H1 (cell line): ENCODE measurements around the gene PIP5K1C. TPM values are rescaled to one million over a fixed set of nuclear protein-coding genes. Genes with fewer than 3 reads are reported as not detected.

ENCODE experiments used
- CBX8 ChIP-seq: fragments of 300-800, 300-1000 bp; sonication (generic); IDR thresholded peaks from 2 replicates; pipeline ENCODE4 v1.7.1; 2016; ENCODE audit warnings: low read depth, low read length, borderline replicate concordance
- CTBP2 ChIP-seq: IDR thresholded peaks from 2 replicates; pipeline ENCODE4 v1.7.0; 2011; ENCODE audit warnings: borderline replicate concordance, mild to moderate bottlenecking, moderate library complexity, mixed read lengths, low read length; ENCODE audit not compliant: insufficient read depth, insufficient read length
- EGR1 ChIP-seq: IDR thresholded peaks from 2 replicates; pipeline ENCODE4 v1.6.1; 2011; ENCODE audit warnings: low read depth, low read length, borderline replicate concordance
- KDM4A ChIP-seq: IDR thresholded peaks from one replicate; pipeline ENCODE4 v1.7.1; 2012; ENCODE audit warnings: low read depth, mild to moderate bottlenecking, moderate library complexity, low read length, inconsistent platforms; ENCODE audit not compliant: severe bottlenecking
- POLR2AphosphoS5 ChIP-seq: IDR thresholded peaks from 2 replicates; pipeline ENCODE4 v1.6.1; 2011; ENCODE audit warnings: low read depth, low read length
- RAD21 ChIP-seq, 2 experiments: IDR thresholded peaks in 1 of 2; conservative IDR thresholded peaks in 1 of 2; 2 replicates each; pipeline ENCODE4 v1.6.1; 2011; ENCODE audit warnings: low read depth in 2 of 2, low read length in 2 of 2, improper control_type of control experiment in 1 of 2, inconsistent platforms in 1 of 2, mild to moderate bottlenecking in 1 of 2, moderate library complexity in 1 of 2
- SP2 ChIP-seq: IDR thresholded peaks from 2 replicates; pipeline ENCODE4 v1.6.1; 2012; ENCODE audit warnings: mild to moderate bottlenecking, low read length, inconsistent platforms
- polyA plus RNA-seq, 7 experiments: library from polyadenylated mRNA; depleted of rRNA in 3 of 7; stranded (reverse) in 5 of 7; unstranded in 2 of 7; fragments of >200 nt in 5 of 7; fragments of 200-250 nt in 2 of 7; gene quantifications; 1 replicate in 5 of 7; 2 replicates in 1 of 7; 4 replicates in 1 of 7; pipeline versions ENCODE4 v1.2.1 to v1.2.3, GENCODE V29; 2011 to 2013; ENCODE audit warnings: missing spikeins in 2 of 7, mixed read lengths in 2 of 7
- total RNA-seq: library from RNA; stranded (reverse); fragmentation: NEBNext Ultra II Directional; extraction: Animal tissue kit (Norgen Biotek cat#: 25700); gene quantifications from 2 replicates; pipeline ENCODE4 v1.2.1, GENCODE V29; 2021
- TF ChIP-seq, protein P1 (sequence below): fragments of 300-600 bp; sonication (generic); IDR thresholded peaks from 2 replicates; pipeline ENCODE4 v1.7.1; 2012; ENCODE audit warnings: low read length, moderate library complexity, mild to moderate bottlenecking, inconsistent platforms; ENCODE audit not compliant: insufficient replicate concordance

PIP5K1C gene
- total and polyA plus RNA-seq, 2 of the 8 experiments (the other 6 are each of a cell fraction or from before 2014, with no cell fraction given), result 10.6 to 32.9 TPM

- TF ChIP-seq SP2, result no peak
- no peak for TF ChIP-seq RAD21 (IDR thresholded peaks at IDR 0.05 in 1 of 2, conservative IDR thresholded peaks at IDR 0.05 in 1 of 2; ENCODE audit: low read depth in 2 of 2, low read length in 2 of 2)
- no peak for TF ChIP-seq KDM4A
- no peak for TF ChIP-seq CBX8
- no peak for TF ChIP-seq POLR2AphosphoS5
- no peak for TF ChIP-seq EGR1
- TF ChIP-seq, protein P1, sequence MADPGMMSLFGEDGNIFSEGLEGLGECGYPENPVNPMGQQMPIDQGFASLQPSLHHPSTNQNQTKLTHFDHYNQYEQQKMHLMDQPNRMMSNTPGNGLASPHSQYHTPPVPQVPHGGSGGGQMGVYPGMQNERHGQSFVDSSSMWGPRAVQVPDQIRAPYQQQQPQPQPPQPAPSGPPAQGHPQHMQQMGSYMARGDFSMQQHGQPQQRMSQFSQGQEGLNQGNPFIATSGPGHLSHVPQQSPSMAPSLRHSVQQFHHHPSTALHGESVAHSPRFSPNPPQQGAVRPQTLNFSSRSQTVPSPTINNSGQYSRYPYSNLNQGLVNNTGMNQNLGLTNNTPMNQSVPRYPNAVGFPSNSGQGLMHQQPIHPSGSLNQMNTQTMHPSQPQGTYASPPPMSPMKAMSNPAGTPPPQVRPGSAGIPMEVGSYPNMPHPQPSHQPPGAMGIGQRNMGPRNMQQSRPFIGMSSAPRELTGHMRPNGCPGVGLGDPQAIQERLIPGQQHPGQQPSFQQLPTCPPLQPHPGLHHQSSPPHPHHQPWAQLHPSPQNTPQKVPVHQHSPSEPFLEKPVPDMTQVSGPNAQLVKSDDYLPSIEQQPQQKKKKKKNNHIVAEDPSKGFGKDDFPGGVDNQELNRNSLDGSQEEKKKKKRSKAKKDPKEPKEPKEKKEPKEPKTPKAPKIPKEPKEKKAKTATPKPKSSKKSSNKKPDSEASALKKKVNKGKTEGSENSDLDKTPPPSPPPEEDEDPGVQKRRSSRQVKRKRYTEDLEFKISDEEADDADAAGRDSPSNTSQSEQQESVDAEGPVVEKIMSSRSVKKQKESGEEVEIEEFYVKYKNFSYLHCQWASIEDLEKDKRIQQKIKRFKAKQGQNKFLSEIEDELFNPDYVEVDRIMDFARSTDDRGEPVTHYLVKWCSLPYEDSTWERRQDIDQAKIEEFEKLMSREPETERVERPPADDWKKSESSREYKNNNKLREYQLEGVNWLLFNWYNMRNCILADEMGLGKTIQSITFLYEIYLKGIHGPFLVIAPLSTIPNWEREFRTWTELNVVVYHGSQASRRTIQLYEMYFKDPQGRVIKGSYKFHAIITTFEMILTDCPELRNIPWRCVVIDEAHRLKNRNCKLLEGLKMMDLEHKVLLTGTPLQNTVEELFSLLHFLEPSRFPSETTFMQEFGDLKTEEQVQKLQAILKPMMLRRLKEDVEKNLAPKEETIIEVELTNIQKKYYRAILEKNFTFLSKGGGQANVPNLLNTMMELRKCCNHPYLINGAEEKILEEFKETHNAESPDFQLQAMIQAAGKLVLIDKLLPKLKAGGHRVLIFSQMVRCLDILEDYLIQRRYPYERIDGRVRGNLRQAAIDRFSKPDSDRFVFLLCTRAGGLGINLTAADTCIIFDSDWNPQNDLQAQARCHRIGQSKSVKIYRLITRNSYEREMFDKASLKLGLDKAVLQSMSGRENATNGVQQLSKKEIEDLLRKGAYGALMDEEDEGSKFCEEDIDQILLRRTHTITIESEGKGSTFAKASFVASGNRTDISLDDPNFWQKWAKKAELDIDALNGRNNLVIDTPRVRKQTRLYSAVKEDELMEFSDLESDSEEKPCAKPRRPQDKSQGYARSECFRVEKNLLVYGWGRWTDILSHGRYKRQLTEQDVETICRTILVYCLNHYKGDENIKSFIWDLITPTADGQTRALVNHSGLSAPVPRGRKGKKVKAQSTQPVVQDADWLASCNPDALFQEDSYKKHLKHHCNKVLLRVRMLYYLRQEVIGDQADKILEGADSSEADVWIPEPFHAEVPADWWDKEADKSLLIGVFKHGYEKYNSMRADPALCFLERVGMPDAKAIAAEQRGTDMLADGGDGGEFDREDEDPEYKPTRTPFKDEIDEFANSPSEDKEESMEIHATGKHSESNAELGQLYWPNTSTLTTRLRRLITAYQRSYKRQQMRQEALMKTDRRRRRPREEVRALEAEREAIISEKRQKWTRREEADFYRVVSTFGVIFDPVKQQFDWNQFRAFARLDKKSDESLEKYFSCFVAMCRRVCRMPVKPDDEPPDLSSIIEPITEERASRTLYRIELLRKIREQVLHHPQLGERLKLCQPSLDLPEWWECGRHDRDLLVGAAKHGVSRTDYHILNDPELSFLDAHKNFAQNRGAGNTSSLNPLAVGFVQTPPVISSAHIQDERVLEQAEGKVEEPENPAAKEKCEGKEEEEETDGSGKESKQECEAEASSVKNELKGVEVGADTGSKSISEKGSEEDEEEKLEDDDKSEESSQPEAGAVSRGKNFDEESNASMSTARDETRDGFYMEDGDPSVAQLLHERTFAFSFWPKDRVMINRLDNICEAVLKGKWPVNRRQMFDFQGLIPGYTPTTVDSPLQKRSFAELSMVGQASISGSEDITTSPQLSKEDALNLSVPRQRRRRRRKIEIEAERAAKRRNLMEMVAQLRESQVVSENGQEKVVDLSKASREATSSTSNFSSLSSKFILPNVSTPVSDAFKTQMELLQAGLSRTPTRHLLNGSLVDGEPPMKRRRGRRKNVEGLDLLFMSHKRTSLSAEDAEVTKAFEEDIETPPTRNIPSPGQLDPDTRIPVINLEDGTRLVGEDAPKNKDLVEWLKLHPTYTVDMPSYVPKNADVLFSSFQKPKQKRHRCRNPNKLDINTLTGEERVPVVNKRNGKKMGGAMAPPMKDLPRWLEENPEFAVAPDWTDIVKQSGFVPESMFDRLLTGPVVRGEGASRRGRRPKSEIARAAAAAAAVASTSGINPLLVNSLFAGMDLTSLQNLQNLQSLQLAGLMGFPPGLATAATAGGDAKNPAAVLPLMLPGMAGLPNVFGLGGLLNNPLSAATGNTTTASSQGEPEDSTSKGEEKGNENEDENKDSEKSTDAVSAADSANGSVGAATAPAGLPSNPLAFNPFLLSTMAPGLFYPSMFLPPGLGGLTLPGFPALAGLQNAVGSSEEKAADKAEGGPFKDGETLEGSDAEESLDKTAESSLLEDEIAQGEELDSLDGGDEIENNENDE, result no peak
- TF ChIP-seq CTBP2, result no peak
These were observed 47.0 kb downstream of the PIP5K1C start (continued) for GRCh38 chr19:3653081-3653795.
